Measurements from ENCODE around the gene EHBP1L1. TPM values are rescaled to one million over a fixed set of nuclear protein-coding genes. Genes with fewer than 3 reads are reported as not detected.

Gene EHBP1L1
- total and polyA plus RNA-seq, 2 of the 8 experiments (the other 6 are each of a cell fraction or from before 2014, with no cell fraction given) = 4.3 to 6.6 TPM

DNA sequence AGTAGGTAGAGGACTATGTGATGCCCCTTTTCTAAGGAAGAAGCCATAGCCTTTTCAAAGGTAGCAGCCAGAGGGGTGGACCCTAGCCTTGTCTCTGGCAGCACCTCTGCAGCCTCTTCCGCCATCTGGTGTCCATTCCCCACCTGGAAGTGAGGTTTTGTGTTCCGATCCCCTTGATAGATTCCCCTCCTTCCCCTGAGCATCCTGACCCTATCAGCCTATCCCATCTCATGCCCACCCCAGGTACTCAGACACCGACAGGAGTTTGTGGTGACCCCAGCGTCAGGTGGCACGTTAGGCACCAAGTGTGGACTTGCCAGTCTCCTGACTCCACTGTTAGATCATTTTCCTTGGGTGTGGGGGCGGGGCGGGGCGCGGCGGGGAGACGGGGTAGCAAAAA lies 3.9 kb upstream of the EHBP1L1 start:
- no peak for FAIRE-seq
- Histone ChIP-seq H3K79me1 (ENCODE audit: low read depth, low read length) (peaks cover 2% of the 10 kb centered on the region; the same call in 1 of the 2 replicates), H3K27ac (ENCODE audit: low read depth, low read length) (no peak overlapping the region), H4K20me1 (replicated peaks in 1 of 2; ENCODE audit: control insufficient read depth in 1 of 2, insufficient read depth in 2 of 2, low read length in 2 of 2) (peaks cover 15 to 23% of the 10 kb centered on the region in 2 experiments), H2AFZ (ENCODE audit: low read length) (no peak overlapping the region), H3K9ac (replicated peaks in 1 of 4; ENCODE audit: extremely low read depth in 1 of 4, low read depth in 3 of 4, low read length in 3 of 4) (no peak overlapping the region), H4K5ac (ENCODE audit: insufficient read length, low read depth, low read length) (peak overlapping the region; percentile 55), H2BK15ac (ENCODE audit: low read length) (no peak overlapping the region), H3K36me3 (ENCODE audit: control insufficient read depth in 2 of 4, insufficient read depth in 4 of 4, low read length in 3 of 4) (no peaks in the 10 kb centered on the region), H4K8ac (ENCODE audit: extremely low read depth, insufficient read depth, low read length) (peak overlapping the region; percentile 8; the same call in 1 of the 2 replicates), H3K27me3 (replicated peaks in 1 of 4; ENCODE audit: control insufficient read depth in 3 of 4, extremely low read depth in 1 of 4, insufficient read depth in 3 of 4, low read length in 3 of 4) (peaks cover 8 to 27% (median 20%) of the 10 kb centered on the region in 4 experiments), H2BK20ac (ENCODE audit: low read length) (no peak overlapping the region), H2AK5ac (ENCODE audit: low read depth, low read length) (no peak overlapping the region), H3K9me3 (ENCODE audit: insufficient read depth in 2 of 2, low read depth in 1 of 2, low read length in 1 of 2) (no peaks in the 10 kb centered on the region), H3K4me1 (replicated peaks in 1 of 4; ENCODE audit: control insufficient read depth in 3 of 4, insufficient read depth in 4 of 4, low read length in 3 of 4) (peaks cover 13 to 38% (median 22%) of the 10 kb centered on the region in 4 experiments), H3K79me2 (ENCODE audit: control insufficient read depth in 1 of 2, insufficient read depth in 2 of 2, low read length in 2 of 2) (peaks cover 0 to 11% of the 10 kb centered on the region in 2 experiments; a peak in 1 of 4 replicates), H3K56ac (replicated peaks; ENCODE audit: insufficient read length, low read depth, low read length) (no peak overlapping the region), H3K23me2 (ENCODE audit: low read depth, low read length) (peaks cover 14% of the 10 kb centered on the region; the same call in 1 of the 2 replicates), H3K4ac (replicated peaks; ENCODE audit: insufficient read length, low read depth, low read length) (no peak overlapping the region), H2BK5ac (ENCODE audit: low read depth, low read length) (no peak overlapping the region), H2BK12ac (ENCODE audit: low read depth, low read length) (no peak overlapping the region), H4K91ac (replicated peaks; ENCODE audit: insufficient read length, low read length) (no peak overlapping the region), H3K14ac (ENCODE audit: insufficient read length) (no peak overlapping the region), H3K18ac (ENCODE audit: extremely low read depth, low read length) (no peak overlapping the region), H3K4me2 (ENCODE audit: insufficient read depth in 1 of 2, low read depth in 2 of 2, low read length in 2 of 2) (peak overlapping the region; percentile 72 to 80), H3K4me3 (ENCODE audit: extremely low read depth in 1 of 4, insufficient read depth in 2 of 4, low read depth in 3 of 4, low read length in 4 of 4) (peak overlapping the region; percentile 31 to 91 (median 38); a peak in 6 of 8 replicates), H3K23ac (ENCODE audit: insufficient read length) (no peak overlapping the region), H2BK120ac (replicated peaks; ENCODE audit: low read depth, low read length) (no peak overlapping the region)
- TF ChIP-seq CBX5 (IDR thresholded peaks at IDR 0.05; ENCODE audit: low read depth, low read length) (no peak), RAD21 (IDR thresholded peaks at IDR 0.05 in 1 of 2, conservative IDR thresholded peaks at IDR 0.05 in 1 of 2; ENCODE audit: low read depth in 2 of 2, low read length in 2 of 2) (peak; percentile 63 to 71), KDM5A (IDR thresholded peaks at IDR 0.05; ENCODE audit: low read length) (0 out of 2 replicates have a peak, but pooled peaks have one; percentile 13), NANOG (IDR thresholded peaks at IDR 0.05; ENCODE audit: insufficient read depth, low read depth, low read length, poor library complexity, severe bottlenecking) (no peak)
- TF ChIP-seq, protein P1, sequence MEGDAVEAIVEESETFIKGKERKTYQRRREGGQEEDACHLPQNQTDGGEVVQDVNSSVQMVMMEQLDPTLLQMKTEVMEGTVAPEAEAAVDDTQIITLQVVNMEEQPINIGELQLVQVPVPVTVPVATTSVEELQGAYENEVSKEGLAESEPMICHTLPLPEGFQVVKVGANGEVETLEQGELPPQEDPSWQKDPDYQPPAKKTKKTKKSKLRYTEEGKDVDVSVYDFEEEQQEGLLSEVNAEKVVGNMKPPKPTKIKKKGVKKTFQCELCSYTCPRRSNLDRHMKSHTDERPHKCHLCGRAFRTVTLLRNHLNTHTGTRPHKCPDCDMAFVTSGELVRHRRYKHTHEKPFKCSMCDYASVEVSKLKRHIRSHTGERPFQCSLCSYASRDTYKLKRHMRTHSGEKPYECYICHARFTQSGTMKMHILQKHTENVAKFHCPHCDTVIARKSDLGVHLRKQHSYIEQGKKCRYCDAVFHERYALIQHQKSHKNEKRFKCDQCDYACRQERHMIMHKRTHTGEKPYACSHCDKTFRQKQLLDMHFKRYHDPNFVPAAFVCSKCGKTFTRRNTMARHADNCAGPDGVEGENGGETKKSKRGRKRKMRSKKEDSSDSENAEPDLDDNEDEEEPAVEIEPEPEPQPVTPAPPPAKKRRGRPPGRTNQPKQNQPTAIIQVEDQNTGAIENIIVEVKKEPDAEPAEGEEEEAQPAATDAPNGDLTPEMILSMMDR (IDR thresholded peaks at IDR 0.05; ENCODE audit: control extremely low read depth in 1 of 3, insufficient read depth in 1 of 3, low read depth in 1 of 3, low read length in 3 of 3) = peak in 2 of 3 experiments; percentile 55 to 77; a peak in 2 of 4 replicates
- POLR2A ChIA-PET (ENCODE audit: partially characterized antibody) = interaction anchor here (1.0 to 3.4 kb wide), 16 partner anchors 8 to 74 kb away, joined by 3 to 25 read pairs (median 5); partner anchors contain the start of genes LTBP3, MALAT1 and MAP3K11
- DNase-seq (ENCODE audit: low read depth in 1 of 2, low spot score in 2 of 2) = no peak
- CTCF ChIA-PET (ENCODE audit: partially characterized antibody) = interaction anchor here (0.8 to 16.3 kb wide), 16 partner anchors 11 to 113 kb away, joined by 3 to 284 read pairs (median 6); partner anchors contain the start of genes KCNK7, LTBP3, SCYL1 and SIPA1
- 12% methylated on average over 5 of the region's 11 CpGs; no CpG with 5 or more reads in 1 of the 2 experiments for WGBS, 2 experiments (ENCODE audit: extremely low coverage in 1 of 2, insufficient coverage in 1 of 2, insufficient read length in 1 of 2, insufficient replicate concordance in 2 of 2, low coverage in 1 of 2, low lambda C conversion rate in 2 of 2, missing lambda C conversion rate in 1 of 2)
